Measurements from ENCODE around the gene MFAP3L. TPM values are rescaled to one million over a fixed set of nuclear protein-coding genes. Genes with fewer than 3 reads are reported as not detected.

The MFAP3L gene
- polyA plus RNA-seq, 1 donor from 2014 or later = 4.0 TPM

GRCh38 chr4:170022211-170022610 is 4.0 kb downstream of the MFAP3L start:
- Histone ChIP-seq H4K20me1 (ENCODE audit: insufficient read depth) (no peaks in the 10 kb centered on the region), H3K36me3 (ENCODE audit: insufficient read depth, low read length) (no peaks in the 10 kb centered on the region), H3K79me2 (replicated peaks; ENCODE audit: insufficient read depth, low read length) (no peaks in the 10 kb centered on the region), H3K27me3 (ENCODE audit: insufficient read depth, low read depth, low read length) (peaks cover 15% of the 10 kb centered on the region), H3K9ac (ENCODE audit: low read length) (no peak overlapping the region), H3K27ac (ENCODE audit: low read length) (no peak overlapping the region), H3K9me2 (ENCODE audit: insufficient read depth, low read length) (no peaks in the 10 kb centered on the region), H3K9me3 (ENCODE audit: low read length) (no peaks in the 10 kb centered on the region), H3K4me2 (ENCODE audit: low read length) (no peak overlapping the region), H2AFZ (ENCODE audit: low read depth, low read length) (no peak overlapping the region), H3K4me3 (ENCODE audit: low read length) (no peak overlapping the region), H3F3A (ENCODE audit: insufficient read depth, low read length, poor library complexity, severe bottlenecking) (no peaks in the 10 kb centered on the region)
- no peak for TF ChIP-seq RAD21 (conservative IDR thresholded peaks at IDR 0.05)
- TF ChIP-seq MXI1 (conservative IDR thresholded peaks at IDR 0.05; ENCODE audit: poor library complexity, severe bottlenecking) = no peak
- no peak for TF ChIP-seq EP300 (conservative IDR thresholded peaks at IDR 0.05; ENCODE audit: poor library complexity, severe bottlenecking)

DNA sequence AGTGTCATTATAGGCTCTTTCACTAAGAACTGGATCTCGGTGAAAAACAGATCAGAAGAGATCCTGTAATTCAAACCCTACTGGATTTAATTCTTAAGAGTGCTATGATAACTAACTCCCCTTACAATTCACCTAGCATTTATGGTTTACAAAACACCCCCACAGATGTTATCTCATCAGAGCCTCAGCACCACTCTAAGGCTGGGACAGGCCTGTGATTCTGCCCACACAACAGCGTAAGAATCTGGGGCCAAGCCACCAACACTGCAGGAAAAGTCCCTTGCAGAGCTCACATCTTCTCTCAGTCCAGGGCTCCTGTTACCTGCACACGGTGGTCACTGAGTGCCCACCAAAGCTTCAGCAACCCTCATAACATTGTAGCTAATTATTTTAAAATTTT is 8.9 kb downstream of the MFAP3L start:
- Histone ChIP-seq H2AFZ (ENCODE audit: low read depth, low read length) (no peak overlapping the region), H3K4me2 (ENCODE audit: low read length) (no peak overlapping the region), H3K27me3 (ENCODE audit: insufficient read depth, low read depth, low read length) (no peaks in the 10 kb centered on the region), H3K9ac (ENCODE audit: low read length) (no peak overlapping the region), H3K4me3 (ENCODE audit: low read length) (no peak overlapping the region), H3K36me3 (ENCODE audit: insufficient read depth, low read length) (no peaks in the 10 kb centered on the region), H4K20me1 (ENCODE audit: insufficient read depth) (no peaks in the 10 kb centered on the region), H3F3A (ENCODE audit: insufficient read depth, low read length, poor library complexity, severe bottlenecking) (no peaks in the 10 kb centered on the region), H3K9me3 (ENCODE audit: low read length) (no peaks in the 10 kb centered on the region), H3K79me2 (replicated peaks; ENCODE audit: insufficient read depth, low read length) (no peaks in the 10 kb centered on the region), H3K27ac (ENCODE audit: low read length) (no peak overlapping the region), H3K9me2 (ENCODE audit: insufficient read depth, low read length) (no peaks in the 10 kb centered on the region)
- TF ChIP-seq CTCF (IDR thresholded peaks at IDR 0.05; ENCODE audit: poor library complexity, severe bottlenecking) (no peak), EP300 (conservative IDR thresholded peaks at IDR 0.05; ENCODE audit: poor library complexity, severe bottlenecking) (no peak), SMC3 (conservative IDR thresholded peaks at IDR 0.05; ENCODE audit: poor library complexity) (no peak), POLR2AphosphoS5 (IDR thresholded peaks at IDR 0.05) (no peak)

DNA sequence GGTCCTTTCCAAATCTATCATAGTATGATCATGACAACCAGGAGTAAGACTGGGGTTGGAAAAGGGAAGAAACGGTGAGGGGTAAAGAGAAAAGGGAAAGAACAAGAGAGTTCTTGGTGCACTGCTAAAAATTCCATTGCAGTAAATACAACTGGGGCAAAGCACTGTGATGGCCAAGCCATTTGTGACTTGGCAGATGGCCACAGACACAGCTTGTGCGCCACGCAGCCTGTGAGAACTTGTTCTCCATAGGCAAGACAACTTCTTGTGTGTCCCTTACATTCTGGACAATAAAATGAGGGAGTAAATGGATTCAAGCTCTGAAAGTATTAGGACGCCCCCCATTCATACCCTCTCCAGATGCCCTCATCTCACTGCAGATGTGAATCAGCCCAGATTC is 10.9 kb downstream of the MFAP3L start:
- no peak overlapping the region for H3K27ac ChIP-seq (ENCODE audit: low read length)
- TF ChIP-seq RAD21 (conservative IDR thresholded peaks at IDR 0.05) = no peak
- no peak for TF ChIP-seq MXI1 (conservative IDR thresholded peaks at IDR 0.05; ENCODE audit: poor library complexity, severe bottlenecking)
- no peak for TF ChIP-seq POLR2AphosphoS5 (IDR thresholded peaks at IDR 0.05)
- TF ChIP-seq CTCF (IDR thresholded peaks at IDR 0.05; ENCODE audit: poor library complexity, severe bottlenecking) = no peak
- TF ChIP-seq SMC3 (conservative IDR thresholded peaks at IDR 0.05; ENCODE audit: poor library complexity) = no peak
- TF ChIP-seq, protein P1, sequence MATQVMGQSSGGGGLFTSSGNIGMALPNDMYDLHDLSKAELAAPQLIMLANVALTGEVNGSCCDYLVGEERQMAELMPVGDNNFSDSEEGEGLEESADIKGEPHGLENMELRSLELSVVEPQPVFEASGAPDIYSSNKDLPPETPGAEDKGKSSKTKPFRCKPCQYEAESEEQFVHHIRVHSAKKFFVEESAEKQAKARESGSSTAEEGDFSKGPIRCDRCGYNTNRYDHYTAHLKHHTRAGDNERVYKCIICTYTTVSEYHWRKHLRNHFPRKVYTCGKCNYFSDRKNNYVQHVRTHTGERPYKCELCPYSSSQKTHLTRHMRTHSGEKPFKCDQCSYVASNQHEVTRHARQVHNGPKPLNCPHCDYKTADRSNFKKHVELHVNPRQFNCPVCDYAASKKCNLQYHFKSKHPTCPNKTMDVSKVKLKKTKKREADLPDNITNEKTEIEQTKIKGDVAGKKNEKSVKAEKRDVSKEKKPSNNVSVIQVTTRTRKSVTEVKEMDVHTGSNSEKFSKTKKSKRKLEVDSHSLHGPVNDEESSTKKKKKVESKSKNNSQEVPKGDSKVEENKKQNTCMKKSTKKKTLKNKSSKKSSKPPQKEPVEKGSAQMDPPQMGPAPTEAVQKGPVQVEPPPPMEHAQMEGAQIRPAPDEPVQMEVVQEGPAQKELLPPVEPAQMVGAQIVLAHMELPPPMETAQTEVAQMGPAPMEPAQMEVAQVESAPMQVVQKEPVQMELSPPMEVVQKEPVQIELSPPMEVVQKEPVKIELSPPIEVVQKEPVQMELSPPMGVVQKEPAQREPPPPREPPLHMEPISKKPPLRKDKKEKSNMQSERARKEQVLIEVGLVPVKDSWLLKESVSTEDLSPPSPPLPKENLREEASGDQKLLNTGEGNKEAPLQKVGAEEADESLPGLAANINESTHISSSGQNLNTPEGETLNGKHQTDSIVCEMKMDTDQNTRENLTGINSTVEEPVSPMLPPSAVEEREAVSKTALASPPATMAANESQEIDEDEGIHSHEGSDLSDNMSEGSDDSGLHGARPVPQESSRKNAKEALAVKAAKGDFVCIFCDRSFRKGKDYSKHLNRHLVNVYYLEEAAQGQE (IDR thresholded peaks at IDR 0.05; ENCODE audit: borderline replicate concordance) = no peak
- no peak for TF ChIP-seq EP300 (conservative IDR thresholded peaks at IDR 0.05; ENCODE audit: poor library complexity, severe bottlenecking)
- no peak for TF ChIP-seq TAF1 (IDR thresholded peaks at IDR 0.05; ENCODE audit: low read depth)
- no peak for TF ChIP-seq EZH2 (IDR thresholded peaks at IDR 0.05; ENCODE audit: borderline replicate concordance, insufficient read depth, low read length, poor library complexity, severe bottlenecking)
- H3K4me3 ChIP-seq (ENCODE audit: low read length) = no peak overlapping the region
- no peaks in the 10 kb centered on the region for H3K27me3 ChIP-seq (ENCODE audit: insufficient read depth, low read depth, low read length)
- no peak overlapping the region for H2AFZ ChIP-seq (ENCODE audit: low read depth, low read length)
- H3K79me2 ChIP-seq (replicated peaks; ENCODE audit: insufficient read depth, low read length) = no peaks in the 10 kb centered on the region
- no peak overlapping the region for H3K9ac ChIP-seq (ENCODE audit: low read length)
- no peaks in the 10 kb centered on the region for H3K9me2 ChIP-seq (ENCODE audit: insufficient read depth, low read length)
- H3K9me3 ChIP-seq (ENCODE audit: low read length) = no peaks in the 10 kb centered on the region
- no peak overlapping the region for H3K4me2 ChIP-seq (ENCODE audit: low read length)
- no peaks in the 10 kb centered on the region for H3K36me3 ChIP-seq (ENCODE audit: insufficient read depth, low read length)
- no peaks in the 10 kb centered on the region for H4K20me1 ChIP-seq (ENCODE audit: insufficient read depth)
- no peaks in the 10 kb centered on the region for H3F3A ChIP-seq (ENCODE audit: insufficient read depth, low read length, poor library complexity, severe bottlenecking)

All from neural cell (in vitro differentiated cells).